ENCODE measurements around the gene CRYM. TPM values are rescaled to one million over a fixed set of nuclear protein-coding genes. Genes with fewer than 3 reads are reported as not detected.

CRYM gene
- total and polyA plus RNA-seq, 10 of the 15 experiments (the other 5 are each of a cell fraction or from before 2014, with no cell fraction given), result 0.30 to 6.1 (median 3.9) TPM

GRCh38 chr16:21244518-21245215, 33.4 kb downstream of the CRYM start:
- CTCF ChIA-PET, result no interaction called here
- in situ Hi-C loops (cut with MboI), result no loop called here
- Histone ChIP-seq H2AFZ (ENCODE audit: control insufficient read depth, low read depth, low read length) (no peak overlapping the region), H3K79me2 (ENCODE audit: control insufficient read depth, insufficient read depth, low read length) (no peaks in the 10 kb centered on the region), H3K36me3 (ENCODE audit: control insufficient read depth in 2 of 2, insufficient read depth in 2 of 2, low read length in 1 of 2) (no peaks in the 10 kb centered on the region), H4K20me1 (ENCODE audit: control insufficient read depth, insufficient read depth) (no peaks in the 10 kb centered on the region), H3K9me3 (replicated peaks; ENCODE audit: control insufficient read depth, insufficient read depth, low read length) (no peaks in the 10 kb centered on the region), H3K4me2 (ENCODE audit: control insufficient read depth, insufficient read depth) (no peak overlapping the region), H3K4me1 (ENCODE audit: control insufficient read depth, insufficient read depth, low read length) (no peaks in the 10 kb centered on the region), H3K4me3 (no peak overlapping the region), H3K9ac (ENCODE audit: control insufficient read depth, insufficient read depth, low read length) (no peak overlapping the region), H3K27ac (ENCODE audit: control insufficient read depth, insufficient read depth) (no peak overlapping the region), H3K27me3 (replicated peaks in 1 of 2; ENCODE audit: control insufficient read depth in 2 of 2, insufficient read depth in 2 of 2, low read length in 1 of 2) (no peaks in the 10 kb centered on the region; a peak in 1 of 4 replicates)
- SMC1A ChIA-PET (ENCODE audit: uncharacterized antibody, unreplicated experiment), result interaction anchor here (0.9 kb wide), 1 partner anchor 17 kb away, joined by 3 read pairs; no protein-coding TSS in a partner anchor
- no TSS peak for BruUV-seq (replicated peaks)
- no peak for TF ChIP-seq SUPT20H (IDR thresholded peaks at IDR 0.05; ENCODE audit: borderline replicate concordance, control insufficient read depth, low read depth, low read length)
- no peak for TF ChIP-seq MEF2B (IDR thresholded peaks at IDR 0.05; ENCODE audit: partially characterized antibody, poor library complexity, severe bottlenecking)
- no peak for TF ChIP-seq HDAC6 (IDR thresholded peaks at IDR 0.05; ENCODE audit: unreplicated experiment)
- TF ChIP-seq LARP7 (IDR thresholded peaks at IDR 0.05), result no peak
- no peak for TF ChIP-seq NFYA (IDR thresholded peaks at IDR 0.05; ENCODE audit: borderline replicate concordance, low read depth, low read length)
- TF ChIP-seq IKZF2 (IDR thresholded peaks at IDR 0.05), result no peak
- TF ChIP-seq TBL1XR1 (IDR thresholded peaks at IDR 0.05; ENCODE audit: low read depth, low read length), result no peak
- TF ChIP-seq BHLHE40 (IDR thresholded peaks at IDR 0.05; ENCODE audit: borderline replicate concordance in 1 of 2, low read depth in 2 of 2, low read length in 1 of 2), result no peak
- no peak for TF ChIP-seq RELA (IDR thresholded peaks at IDR 0.05; ENCODE audit: borderline replicate concordance, partially characterized antibody)
- TF ChIP-seq RUNX3 (IDR thresholded peaks at IDR 0.05; ENCODE audit: low read length), result no peak
- DNase-seq (ENCODE audit: low read depth, low spot score) (no peak), FAIRE-seq (no peak), ATAC-seq (no peak)
- WGBS (ENCODE audit: insufficient coverage, insufficient replicate concordance, low lambda C conversion rate, missing lambda C conversion rate), result 45% methylated on average over 7 of the region's 7 CpGs
- intact Hi-C loops (cut with micrococcal nuclease; ENCODE audit: unreplicated experiment), result no loop called here
- RAD21 ChIA-PET (ENCODE audit: unreplicated experiment), result no interaction called here
- POLR2A ChIA-PET, result no interaction called here
